NCI-H82 (cell line): ENCODE results near the gene GPRASP2.

Source experiments
- DNase-seq: peaks from one replicate; lab custom pipeline; 2025; lab: John Stamatoyannopoulos, UW

GPRASP2 gene

GRCh38 chrX:102745513-102745856 lies 33.2 kb downstream of the GPRASP2 start:
- DNase-seq: no peak

DNA sequence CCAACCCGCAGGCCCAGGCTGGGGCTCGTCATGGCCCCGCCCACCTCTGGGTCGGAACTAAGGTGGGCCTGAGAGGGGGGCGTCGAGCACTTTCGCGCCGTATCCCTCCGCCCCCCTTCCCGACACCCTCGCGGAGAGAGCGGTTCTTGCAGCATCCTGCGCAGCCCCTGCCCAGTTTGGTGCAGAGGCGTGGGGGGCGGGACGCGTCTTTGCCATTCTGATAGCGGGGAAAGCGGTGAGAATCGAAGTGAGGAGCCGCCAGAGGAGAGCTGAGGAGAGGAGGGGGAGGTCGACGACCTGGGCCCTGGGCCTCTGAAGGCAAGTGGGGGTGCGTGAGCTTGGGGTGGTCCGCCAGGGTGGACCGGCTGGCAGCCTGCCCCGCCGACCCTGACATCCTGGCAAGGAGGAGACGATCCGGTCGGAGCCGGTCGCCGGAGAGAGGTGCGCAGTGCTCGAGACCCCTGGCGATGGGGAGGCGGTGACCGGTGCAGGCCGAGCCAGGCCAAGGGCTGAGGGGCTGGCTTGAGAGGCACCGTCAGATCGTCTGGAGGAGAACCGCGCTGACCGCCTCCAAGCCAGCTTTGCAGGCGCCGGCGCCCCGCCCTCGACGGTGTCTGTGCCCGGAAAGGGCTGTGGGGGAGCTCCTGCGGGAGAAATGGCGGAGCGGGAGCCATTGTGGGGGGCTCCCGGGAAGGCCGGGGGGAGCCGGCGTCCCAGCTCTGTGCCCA lies 33.8 kb downstream of the GPRASP2 start:
- DNase-seq: no peak

DNA sequence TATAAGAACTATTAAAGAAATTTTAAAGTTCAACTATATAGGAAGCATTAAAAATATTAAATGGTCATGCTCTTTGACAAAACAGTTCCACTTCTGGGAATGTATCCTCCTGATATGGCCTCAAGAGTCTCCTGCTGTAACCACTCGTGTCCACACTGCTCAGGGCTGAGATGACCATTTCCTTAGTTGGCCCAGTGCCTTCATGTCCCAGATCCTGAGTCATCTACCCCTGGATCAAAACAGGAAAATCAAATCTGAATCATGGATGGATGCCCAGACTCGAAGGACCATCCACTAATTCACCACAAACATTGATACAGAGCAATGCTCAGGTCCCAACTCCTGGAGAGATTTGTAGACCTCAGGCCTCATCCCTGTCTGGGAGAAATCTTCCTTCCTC lies 53.0 kb downstream of the GPRASP2 start:
- no peak for DNase-seq

DNA sequence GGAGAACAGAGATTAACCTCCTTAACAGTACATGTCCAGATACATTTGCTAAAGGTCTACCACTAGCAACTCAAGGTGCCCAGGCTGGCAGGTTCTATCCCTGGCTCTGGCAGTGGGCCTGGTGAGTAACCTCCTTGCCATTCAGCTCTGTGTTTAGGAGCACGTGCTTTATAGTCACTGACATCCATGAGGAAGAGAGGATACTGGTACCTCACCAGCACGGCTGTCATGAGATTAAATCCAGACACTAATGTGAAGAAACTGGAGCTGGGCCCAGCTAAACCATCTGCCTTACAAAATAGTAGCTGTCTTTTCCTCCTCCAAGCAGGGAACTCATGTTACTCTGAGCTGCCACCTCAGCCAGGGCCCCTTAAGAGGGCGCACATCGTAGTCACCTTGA lies 53.6 kb downstream of the GPRASP2 start:
- peak; percentile 54 for DNase-seq

GRCh38 chrX:102767287-102767686 lies 55.0 kb downstream of the GPRASP2 start:
- no peak for DNase-seq
